Measurements from ENCODE around the gene RABL6. TPM values are rescaled to one million over a fixed set of nuclear protein-coding genes. Genes with fewer than 3 reads are reported as not detected.
"Not testable (repeated sequence)": the region's sequence is repeated elsewhere in the genome, so short reads cannot be mapped to it uniquely, and the experiment has no call there.

RABL6 gene
- total RNA-seq, 1 donor from 2014 or later: 108 TPM

DNA sequence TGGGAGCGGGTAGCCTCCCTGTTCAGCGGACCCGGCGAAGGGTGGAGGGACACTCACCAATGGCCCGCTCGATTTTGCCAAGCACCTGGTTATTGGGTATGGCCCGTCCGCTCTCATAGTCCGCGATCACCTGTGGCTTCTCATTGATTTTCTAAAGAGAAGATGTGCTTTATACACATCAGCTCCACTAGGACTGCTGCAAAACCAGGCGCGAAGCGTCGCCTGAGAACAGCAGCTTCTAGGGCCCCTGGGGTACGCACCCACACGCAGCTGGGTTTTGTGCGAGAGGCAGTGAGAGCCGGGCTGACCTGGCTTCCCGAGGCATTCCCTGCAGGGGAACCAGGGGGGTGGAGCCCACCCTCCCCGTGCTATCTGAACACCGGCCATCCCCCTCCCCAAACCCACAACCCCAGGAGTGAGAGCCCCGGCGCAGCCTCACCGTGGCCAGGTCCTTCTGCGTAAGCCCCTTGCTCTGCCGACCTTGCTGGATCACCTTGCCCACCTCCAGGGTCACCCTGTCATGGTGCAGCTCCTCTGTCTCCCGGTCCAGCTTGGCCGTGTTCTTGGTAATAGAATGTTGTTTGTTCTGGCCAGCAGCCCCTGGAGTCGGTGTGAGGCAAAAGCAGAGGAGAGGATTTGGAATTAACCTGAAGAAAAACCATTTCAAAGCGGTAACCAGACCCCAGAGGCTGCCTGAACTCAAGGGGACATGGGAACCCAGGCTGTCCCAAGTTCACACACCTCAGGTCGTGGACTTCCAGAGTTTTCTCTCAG lies 55.3 kb downstream of the RABL6 start:
- Mint-ChIP-seq H3K4me1 (ENCODE audit: low read depth) (peaks cover 9% of the 10 kb centered on the region), H3K27me3 (ENCODE audit: low read depth) (no peaks in the 10 kb centered on the region), H3K36me3 (ENCODE audit: low read depth) (peaks cover 28% of the 10 kb centered on the region), H3K4me3 (ENCODE audit: low read depth) (no peak overlapping the region), H3K27ac (no peak overlapping the region), H3K9me3 (no peaks in the 10 kb centered on the region)
- intact Hi-C loops (cut with micrococcal nuclease): no loop called here
- no peak for DNase-seq (ENCODE audit: low spot score)

DNA sequence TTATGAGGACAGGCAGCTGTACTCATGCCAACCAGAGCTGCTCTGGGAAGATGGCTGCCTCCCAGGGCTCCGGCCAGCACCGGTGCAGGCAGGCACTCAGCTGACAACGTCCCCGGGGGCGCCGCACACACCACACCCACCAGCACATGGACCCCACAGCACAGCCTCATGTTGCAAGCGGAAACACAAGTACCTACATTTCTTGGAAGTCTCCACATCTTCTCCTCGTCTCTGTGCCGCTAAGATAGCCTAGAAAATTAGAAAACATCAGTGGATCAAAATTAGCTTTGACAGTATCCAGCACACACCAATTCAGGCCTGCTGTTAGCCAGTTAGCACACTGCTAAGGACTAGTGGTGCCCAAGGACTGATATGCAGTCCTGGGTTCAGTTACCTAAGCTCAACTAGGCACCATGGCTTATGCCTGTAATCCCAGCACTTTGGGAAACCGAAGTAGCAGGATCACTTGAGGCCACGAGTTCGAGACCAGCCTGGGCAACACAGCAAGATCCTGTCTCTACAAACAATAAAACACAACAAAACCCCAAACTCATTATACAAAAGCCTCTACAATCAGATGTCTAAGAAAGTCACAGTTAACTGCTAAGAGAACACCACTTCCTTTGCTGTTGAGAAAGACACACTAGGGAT lies 56.0 kb downstream of the RABL6 start:
- Mint-ChIP-seq H3K27me3 (ENCODE audit: low read depth) (no peaks in the 10 kb centered on the region), H3K36me3 (ENCODE audit: low read depth) (peaks cover 33% of the 10 kb centered on the region), H3K4me3 (ENCODE audit: low read depth) (no peak overlapping the region), H3K9me3 (no peaks in the 10 kb centered on the region), H3K27ac (no peak overlapping the region), H3K4me1 (ENCODE audit: low read depth) (peaks cover 9% of the 10 kb centered on the region)
- no peak for DNase-seq (ENCODE audit: low spot score)
- intact Hi-C loops (cut with micrococcal nuclease): no loop called here

DNA sequence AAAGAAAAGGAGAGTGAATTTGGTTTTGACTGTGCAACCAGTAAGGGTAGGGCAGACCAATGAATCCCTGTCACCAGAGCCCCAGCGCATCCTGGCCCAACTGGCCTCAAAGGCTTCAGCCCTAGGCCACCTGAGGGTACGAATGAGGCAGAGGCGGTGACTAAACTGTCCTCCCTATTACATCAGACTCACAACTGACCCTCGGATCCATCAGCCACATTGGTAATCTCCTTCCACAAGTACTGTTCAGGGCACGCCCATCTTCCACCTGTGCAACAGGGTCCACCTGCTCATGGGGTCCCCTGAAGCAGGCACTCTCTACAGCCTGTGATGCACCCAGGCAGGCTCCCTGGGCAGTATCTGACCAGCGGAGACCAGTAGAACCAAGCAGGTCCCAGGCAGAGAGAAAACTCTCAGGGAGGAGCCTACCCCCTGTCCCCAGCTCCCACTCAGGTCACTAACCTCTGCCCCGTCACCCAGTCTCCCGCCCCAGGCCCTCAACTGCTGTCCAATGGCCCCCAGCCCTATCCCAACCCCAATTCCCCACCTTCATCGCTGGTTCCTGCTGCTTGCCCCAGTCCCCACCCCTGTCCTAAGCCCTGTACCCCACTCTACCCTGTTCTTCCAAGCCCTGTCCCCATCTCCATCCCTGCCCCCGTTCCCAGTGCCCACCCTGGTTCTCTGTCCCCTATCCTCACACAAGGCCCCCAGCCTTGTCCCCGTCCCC lies 57.5 kb downstream of the RABL6 start:
- Mint-ChIP-seq H3K9me3 (no peaks in the 10 kb centered on the region), H3K4me3 (ENCODE audit: low read depth) (peak overlapping the region; percentile 86), H3K27me3 (ENCODE audit: low read depth) (no peaks in the 10 kb centered on the region), H3K27ac (peak overlapping the region; percentile 63), H3K36me3 (ENCODE audit: low read depth) (peaks cover 36% of the 10 kb centered on the region), H3K4me1 (ENCODE audit: low read depth) (peaks cover 9% of the 10 kb centered on the region)
- intact Hi-C loops (cut with micrococcal nuclease): no loop called here
- no peak for DNase-seq (ENCODE audit: low spot score)

- peaks cover 32% of the 10 kb centered on the region for H3K36me3 Mint-ChIP-seq (ENCODE audit: low read depth)
- no peaks in the 10 kb centered on the region for H3K9me3 Mint-ChIP-seq
- no peak for DNase-seq (ENCODE audit: low spot score)
- intact Hi-C loops (cut with micrococcal nuclease): loop anchor here (1.0 kb wide), 2 partner anchors 17 to 37 kb away; no protein-coding TSS in a partner anchor
- no peaks in the 10 kb centered on the region for H3K27me3 Mint-ChIP-seq (ENCODE audit: low read depth)
- peak overlapping the region; percentile 86 for H3K4me3 Mint-ChIP-seq (ENCODE audit: low read depth)
- peak overlapping the region; percentile 63 for H3K27ac Mint-ChIP-seq
- peaks cover 9% of the 10 kb centered on the region for H3K4me1 Mint-ChIP-seq (ENCODE audit: low read depth)
Observed at GRCh38 chr9:136865768-136866103, 58.0 kb downstream of the RABL6 start.

DNA sequence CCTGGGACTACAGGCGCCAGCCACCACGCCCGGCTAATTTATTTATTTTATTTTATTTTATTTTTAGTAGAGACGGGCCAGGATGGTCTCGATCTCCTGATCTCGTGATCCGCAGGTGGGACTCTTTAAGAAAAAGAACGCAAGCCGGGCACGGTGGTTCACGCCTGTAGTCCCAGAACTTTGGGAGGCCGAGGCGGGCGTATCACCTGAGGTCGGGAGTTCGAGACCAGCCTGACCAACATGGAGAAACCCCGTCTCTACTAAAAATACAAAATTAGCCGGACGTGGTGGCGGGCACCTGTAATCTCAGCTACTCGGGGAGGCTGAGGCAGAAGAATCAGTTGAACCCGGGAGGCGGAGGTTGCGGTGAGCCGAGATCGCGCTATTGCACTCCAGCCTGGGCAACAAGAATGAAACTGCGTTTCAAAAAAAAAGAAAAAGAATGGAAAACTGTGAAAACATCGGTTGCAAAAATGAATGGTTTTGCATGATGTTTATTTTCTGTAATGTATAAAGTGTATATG lies 59.2 kb downstream of the RABL6 start:
- intact Hi-C loops (cut with micrococcal nuclease): loop anchor here (1.0 kb wide), 2 partner anchors 15 to 35 kb away; no protein-coding TSS in a partner anchor
- not testable (repeated sequence) for H3K27ac Mint-ChIP-seq; DNase-seq (ENCODE audit: low spot score); H3K9me3 Mint-ChIP-seq; H3K27me3 Mint-ChIP-seq (ENCODE audit: low read depth); H3K4me1 Mint-ChIP-seq (ENCODE audit: low read depth)
- peaks cover 30% of the 10 kb centered on the region for H3K36me3 Mint-ChIP-seq (ENCODE audit: low read depth)
- H3K4me3 Mint-ChIP-seq (ENCODE audit: low read depth): peak overlapping the region; percentile 72

DNA sequence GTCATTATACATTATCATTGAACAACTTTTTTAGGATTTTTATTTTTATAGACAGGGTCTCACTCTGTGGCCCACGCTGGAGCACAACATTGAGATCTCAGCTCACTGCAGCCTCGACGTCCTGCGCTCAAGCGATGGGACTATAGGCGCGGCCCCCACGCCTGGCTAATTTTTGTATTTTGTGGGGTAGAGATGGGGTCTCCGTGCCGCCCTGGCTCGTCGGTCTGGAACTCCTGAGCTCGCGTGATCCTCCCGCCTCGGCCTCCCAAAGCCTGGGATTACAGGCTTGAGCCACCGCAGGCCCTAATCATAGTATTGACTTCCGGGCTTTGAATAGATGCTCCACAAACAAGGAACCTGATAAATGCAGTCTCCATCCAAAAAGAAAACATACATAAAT lies 59.7 kb downstream of the RABL6 start:
- peaks cover 24% of the 10 kb centered on the region for H3K36me3 Mint-ChIP-seq (ENCODE audit: low read depth)
- H3K27me3 Mint-ChIP-seq (ENCODE audit: low read depth): no peaks in the 10 kb centered on the region
- peaks cover 9% of the 10 kb centered on the region for H3K4me1 Mint-ChIP-seq (ENCODE audit: low read depth)
- H3K27ac Mint-ChIP-seq: peak overlapping the region; percentile 49
- peak overlapping the region; percentile 57 for H3K4me3 Mint-ChIP-seq (ENCODE audit: low read depth)
- no peak for DNase-seq (ENCODE audit: low spot score)
- intact Hi-C loops (cut with micrococcal nuclease): no loop called here
- H3K9me3 Mint-ChIP-seq: peaks cover 13% of the 10 kb centered on the region

DNA sequence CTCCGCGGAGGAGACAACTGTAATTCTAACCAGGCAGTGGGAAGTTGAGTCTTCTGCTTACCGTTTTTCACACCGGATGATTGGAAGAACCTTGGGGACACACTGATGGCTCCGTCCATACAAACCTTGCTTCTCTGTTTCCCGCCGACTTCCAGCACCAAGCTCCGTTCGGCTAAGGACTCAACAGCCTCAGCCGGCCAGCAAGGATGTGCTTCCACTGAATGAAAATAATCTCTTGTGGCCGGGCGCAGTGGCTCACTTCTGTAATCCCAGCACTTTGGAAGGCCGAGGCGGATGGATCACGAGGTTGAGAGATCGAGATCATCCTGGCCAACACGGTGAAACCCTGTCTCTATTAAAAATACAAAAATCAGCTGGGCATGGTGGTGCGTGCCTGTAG lies 60.2 kb downstream of the RABL6 start:
- peaks cover 9% of the 10 kb centered on the region for H3K4me1 Mint-ChIP-seq (ENCODE audit: low read depth)
- DNase-seq (ENCODE audit: low spot score): no peak
- no peak overlapping the region for H3K27ac Mint-ChIP-seq
- intact Hi-C loops (cut with micrococcal nuclease): no loop called here
- peaks cover 24% of the 10 kb centered on the region for H3K36me3 Mint-ChIP-seq (ENCODE audit: low read depth)
- H3K4me3 Mint-ChIP-seq (ENCODE audit: low read depth): peak overlapping the region; percentile 57
- H3K27me3 Mint-ChIP-seq (ENCODE audit: low read depth): no peaks in the 10 kb centered on the region
- peaks cover 17% of the 10 kb centered on the region for H3K9me3 Mint-ChIP-seq

DNA sequence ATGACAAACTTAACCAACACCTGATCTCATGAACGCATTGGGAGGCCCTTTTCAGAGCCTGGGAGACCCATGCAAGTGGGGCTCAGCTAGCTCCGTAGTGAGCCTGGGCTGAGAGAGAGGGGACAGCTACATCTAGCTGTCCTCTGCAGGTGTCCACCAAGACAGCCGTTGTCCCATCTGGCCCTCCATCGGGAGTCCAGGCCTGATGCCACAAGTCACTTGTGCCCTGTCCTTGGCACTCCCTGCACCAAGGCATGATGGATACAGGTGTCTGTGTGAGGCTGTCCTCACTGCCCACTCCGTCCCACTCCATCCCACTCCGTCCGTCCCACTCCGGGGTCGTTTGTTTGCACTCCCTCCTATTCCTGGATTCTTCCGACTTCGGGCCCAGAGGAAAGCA lies 60.9 kb downstream of the RABL6 start:
- Mint-ChIP-seq H3K4me3 (ENCODE audit: low read depth) (peak overlapping the region; percentile 49), H3K4me1 (ENCODE audit: low read depth) (peaks cover 9% of the 10 kb centered on the region)
- intact Hi-C loops (cut with micrococcal nuclease): no loop called here

DNA sequence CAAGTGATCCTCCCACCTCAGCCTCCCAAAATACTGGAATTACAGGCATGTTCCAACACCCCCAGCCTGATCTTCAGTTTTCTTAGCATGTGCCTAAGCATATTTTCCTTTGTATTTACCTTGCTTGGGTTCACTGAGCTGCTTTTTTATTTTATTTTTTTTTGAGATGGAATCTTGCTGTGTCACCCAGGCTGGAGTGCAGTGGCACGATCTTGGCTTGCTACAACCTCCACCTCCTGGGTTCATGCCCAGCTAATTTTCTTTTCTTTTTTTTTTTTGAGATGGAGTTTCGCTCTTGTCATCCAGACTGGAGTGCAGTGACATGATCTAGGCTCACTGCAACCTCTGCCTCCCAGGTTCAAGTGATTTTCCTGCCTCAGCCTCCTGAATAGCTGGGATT lies 61.9 kb downstream of the RABL6 start:
- H3K4me1 Mint-ChIP-seq (ENCODE audit: low read depth); H3K27ac Mint-ChIP-seq; DNase-seq (ENCODE audit: low spot score); H3K27me3 Mint-ChIP-seq (ENCODE audit: low read depth); H3K4me3 Mint-ChIP-seq (ENCODE audit: low read depth); H3K36me3 Mint-ChIP-seq (ENCODE audit: low read depth); intact Hi-C loops (cut with micrococcal nuclease): not testable (repeated sequence)
- H3K9me3 Mint-ChIP-seq: peaks cover 17% of the 10 kb centered on the region

More for the DNA sequence above, 60.9 kb downstream of the RABL6 start:
- Mint-ChIP-seq H3K27me3 (ENCODE audit: low read depth) (no peaks in the 10 kb centered on the region), H3K27ac (peak overlapping the region; percentile 16), H3K9me3 (peaks cover 17% of the 10 kb centered on the region), H3K36me3 (ENCODE audit: low read depth) (peaks cover 17% of the 10 kb centered on the region)
- no peak for DNase-seq (ENCODE audit: low spot score)

DNA sequence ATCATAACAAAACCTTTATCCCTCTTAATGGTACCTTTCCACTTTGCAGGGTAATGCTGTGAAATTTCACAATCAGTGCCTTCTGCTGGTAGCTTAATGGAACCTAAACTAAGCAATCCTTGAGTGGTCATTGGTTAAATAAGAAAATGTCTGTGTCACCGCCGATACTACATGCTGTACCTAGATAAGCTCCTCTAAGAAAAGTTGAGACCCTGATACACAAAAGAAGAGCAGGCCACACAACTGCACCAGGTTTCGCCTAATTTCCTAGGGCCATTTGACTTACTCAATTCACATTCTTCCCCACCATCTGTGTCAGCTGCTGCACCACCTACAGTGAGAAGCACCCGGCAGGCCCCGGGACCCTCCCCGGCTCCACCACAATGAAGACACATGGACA lies 67.4 kb downstream of the RABL6 start:
- Mint-ChIP-seq H3K36me3 (ENCODE audit: low read depth) (no peaks in the 10 kb centered on the region), H3K4me3 (ENCODE audit: low read depth) (no peak overlapping the region), H3K9me3 (peaks cover 17% of the 10 kb centered on the region), H3K27ac (no peak overlapping the region), H3K27me3 (ENCODE audit: low read depth) (no peaks in the 10 kb centered on the region), H3K4me1 (ENCODE audit: low read depth) (peaks cover under 1% of the 10 kb centered on the region)
- DNase-seq (ENCODE audit: low spot score): no peak
- intact Hi-C loops (cut with micrococcal nuclease): no loop called here

DNA sequence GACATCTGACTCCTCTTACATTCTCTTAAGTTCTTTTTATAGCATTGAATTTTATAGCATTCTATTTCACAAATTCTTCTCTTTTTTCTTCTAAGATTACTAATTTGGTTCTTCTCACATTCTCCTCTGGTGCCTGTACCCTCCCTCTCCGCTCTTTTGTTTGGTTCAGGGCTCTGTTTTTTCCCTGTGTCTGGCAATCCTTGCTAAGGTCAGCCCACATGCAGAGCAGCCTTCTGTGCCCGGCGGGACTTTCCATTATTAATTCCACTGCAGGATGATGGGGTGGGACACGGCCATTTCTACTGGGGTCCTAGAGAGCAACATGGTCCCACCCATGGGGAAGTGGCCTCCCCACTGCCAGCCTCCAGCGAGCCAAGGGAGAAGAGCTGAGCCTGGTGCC lies 68.7 kb downstream of the RABL6 start:
- intact Hi-C loops (cut with micrococcal nuclease): no loop called here
- no peak overlapping the region for H3K27ac Mint-ChIP-seq

DNA sequence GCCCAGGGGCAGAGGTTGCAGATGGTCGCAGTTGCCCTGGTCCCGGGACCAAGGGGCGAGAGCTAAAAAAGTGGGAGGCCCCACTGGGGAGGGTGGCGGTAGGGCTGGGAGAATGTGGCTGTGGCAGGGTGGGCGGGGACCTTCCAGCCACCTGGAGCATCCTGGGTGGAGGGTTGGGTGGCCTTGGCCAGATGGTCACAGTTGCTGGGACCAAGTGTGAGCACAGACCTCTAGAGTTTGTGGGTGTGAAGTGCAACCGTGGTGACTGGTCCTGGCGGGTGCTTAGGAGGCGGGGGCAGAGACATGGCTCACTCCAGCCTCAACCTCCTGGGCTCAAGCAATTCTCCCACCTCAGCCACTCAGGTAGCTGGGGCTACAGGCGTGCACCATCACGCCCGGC lies 72.9 kb downstream of the RABL6 start:
- H3K9me3 Mint-ChIP-seq: no peaks in the 10 kb centered on the region
- peak overlapping the region; percentile 94 for H3K27ac Mint-ChIP-seq
- peaks cover 27% of the 10 kb centered on the region for H3K4me1 Mint-ChIP-seq (ENCODE audit: low read depth)
- H3K36me3 Mint-ChIP-seq (ENCODE audit: low read depth): peaks cover 14% of the 10 kb centered on the region
- no peak for DNase-seq (ENCODE audit: low spot score)
- intact Hi-C loops (cut with micrococcal nuclease): no loop called here
- H3K4me3 Mint-ChIP-seq (ENCODE audit: low read depth): no peak overlapping the region
- no peaks in the 10 kb centered on the region for H3K27me3 Mint-ChIP-seq (ENCODE audit: low read depth)

More for the DNA sequence above, 68.7 kb downstream of the RABL6 start:
- H3K36me3 Mint-ChIP-seq (ENCODE audit: low read depth): no peaks in the 10 kb centered on the region
- peaks cover 6% of the 10 kb centered on the region for H3K4me1 Mint-ChIP-seq (ENCODE audit: low read depth)
- no peak overlapping the region for H3K4me3 Mint-ChIP-seq (ENCODE audit: low read depth)
- no peaks in the 10 kb centered on the region for H3K27me3 Mint-ChIP-seq (ENCODE audit: low read depth)
- H3K9me3 Mint-ChIP-seq: peaks cover 13% of the 10 kb centered on the region
- DNase-seq (ENCODE audit: low spot score): no peak

Data from activated T-helper 2 cell treated with anti-CD3 and anti-CD28 coated beads, Interferon-gamma antibody, Interleukin-2, Interleukin-4, amounts not matched to agents 10 μg/mL and 5 μg/mL and 100 μg/mL, durations not matched to agents 14 hours and 24 hours and 36 hours (primary cell).